Duodenal mucosa (tissue), 2 donors: Measurements from ENCODE around the gene DCBLD2.

Source experiments
- H3K27ac ChIP-seq: one replicate; pipeline ENCODE4 v1.7.0; 2013; ENCODE audit warnings: low read depth, low read length
- H3K27me3 ChIP-seq, 2 donors: one replicate each; pipeline ENCODE4 v1.7.0; 2013; ENCODE audit warnings: low read length in 2 of 2, control low read depth in 1 of 2; ENCODE audit not compliant: insufficient read depth in 2 of 2, control insufficient read depth in 1 of 2
- H3K36me3 ChIP-seq, 2 donors: one replicate each; pipeline ENCODE4 v1.7.0; 2013; ENCODE audit warnings: low read length in 2 of 2, control low read depth in 1 of 2; ENCODE audit not compliant: insufficient read depth in 2 of 2, control insufficient read depth in 1 of 2
- H3K4me1 ChIP-seq, 2 donors: one replicate each; pipeline ENCODE4 v1.7.0; 2013; ENCODE audit warnings: low read length in 2 of 2, control low read depth in 1 of 2; ENCODE audit not compliant: insufficient read depth in 2 of 2, control insufficient read depth in 1 of 2
- H3K4me3 ChIP-seq, 2 donors: one replicate each; pipeline ENCODE4 v1.7.0; 2013; ENCODE audit warnings: low read length in 2 of 2, low read depth in 1 of 2
- H3K9ac ChIP-seq, 2 donors: one replicate each; pipeline ENCODE4 v1.7.0; 2013; ENCODE audit warnings: low read length in 2 of 2, low read depth in 1 of 2
- H3K9me3 ChIP-seq, 2 donors: one replicate each; pipeline ENCODE4 v1.7.0; 2013; ENCODE audit warnings: low read length in 2 of 2, control low read depth in 1 of 2; ENCODE audit not compliant: control insufficient read depth in 1 of 2

Gene DCBLD2

GRCh38 chr3:98901392-98902350 is at the start of gene DCBLD2:
TSS of gene DCBLD2 (minus strand) at chr3:98901695. CDS start at chr3:98901326, 369 bp downstream.
- Histone ChIP-seq H3K27me3 (peaks cover 0 to 3% of the 10 kb centered on the region in 2 donors), H3K9ac (peak within 1 kb of the TSS; percentile 57 to 64), H3K27ac (peak within 1 kb of the TSS; percentile 55), H3K36me3 (no peaks in the 10 kb centered on the region), H3K4me3 (peak within 1 kb of the TSS; percentile 84 to 86), H3K9me3 (no peaks in the 10 kb centered on the region), H3K4me1 (peaks cover 0 to 6% of the 10 kb centered on the region in 2 donors)

GRCh38 chr3:98945666-98946065 is 44.2 kb upstream of the DCBLD2 start:
- Histone ChIP-seq H3K27me3 (no peaks in the 10 kb centered on the region), H3K4me1 (no peaks in the 10 kb centered on the region), H3K36me3 (no peaks in the 10 kb centered on the region), H3K9me3 (no peaks in the 10 kb centered on the region), H3K27ac (no peak overlapping the region), H3K9ac (no peak overlapping the region), H3K4me3 (no peak overlapping the region)

GRCh38 chr3:98945101-98945524 is 43.6 kb upstream of the DCBLD2 start:
- H3K9me3 ChIP-seq, result no peaks in the 10 kb centered on the region
- H3K4me3 ChIP-seq, result no peak overlapping the region
- H3K27ac ChIP-seq, result no peak overlapping the region
- H3K36me3 ChIP-seq, result no peaks in the 10 kb centered on the region
- no peaks in the 10 kb centered on the region for H3K27me3 ChIP-seq
- no peak overlapping the region for H3K9ac ChIP-seq
- no peaks in the 10 kb centered on the region for H3K4me1 ChIP-seq

GRCh38 chr3:98930413-98930812 is 28.9 kb upstream of the DCBLD2 start:
- Histone ChIP-seq H3K9ac (no peak overlapping the region), H3K9me3 (peaks cover 5 to 12% of the 10 kb centered on the region in 2 donors), H3K4me3 (no peak overlapping the region), H3K27ac (no peak overlapping the region), H3K36me3 (no peaks in the 10 kb centered on the region), H3K4me1 (no peaks in the 10 kb centered on the region), H3K27me3 (no peaks in the 10 kb centered on the region)

- H3K27me3 ChIP-seq, result no peaks in the 10 kb centered on the region
- no peak overlapping the region for H3K9ac ChIP-seq
- H3K36me3 ChIP-seq, result no peaks in the 10 kb centered on the region
- no peaks in the 10 kb centered on the region for H3K4me1 ChIP-seq
- no peak overlapping the region for H3K4me3 ChIP-seq
- no peak overlapping the region for H3K27ac ChIP-seq
- no peaks in the 10 kb centered on the region for H3K9me3 ChIP-seq
Observed at GRCh38 chr3:98921957-98922356, 20.5 kb upstream of the DCBLD2 start.

- Histone ChIP-seq H3K4me3 (no peak overlapping the region), H3K36me3 (no peaks in the 10 kb centered on the region), H3K9me3 (no peaks in the 10 kb centered on the region), H3K27ac (no peak overlapping the region), H3K4me1 (no peaks in the 10 kb centered on the region), H3K27me3 (no peaks in the 10 kb centered on the region), H3K9ac (no peak overlapping the region)
Observed at GRCh38 chr3:98920166-98920565, 18.7 kb upstream of the DCBLD2 start.

- H3K4me3 ChIP-seq, result no peak overlapping the region
- H3K36me3 ChIP-seq, result no peaks in the 10 kb centered on the region
- H3K27ac ChIP-seq, result no peak overlapping the region
- H3K27me3 ChIP-seq, result no peaks in the 10 kb centered on the region
- H3K4me1 ChIP-seq, result no peaks in the 10 kb centered on the region
- H3K9ac ChIP-seq, result no peak overlapping the region
- no peaks in the 10 kb centered on the region for H3K9me3 ChIP-seq
Observed at GRCh38 chr3:98918586-98918985, 17.1 kb upstream of the DCBLD2 start.

- Histone ChIP-seq H3K9ac (no peak overlapping the region), H3K4me1 (no peaks in the 10 kb centered on the region), H3K36me3 (no peaks in the 10 kb centered on the region), H3K4me3 (no peak overlapping the region), H3K27ac (no peak overlapping the region), H3K9me3 (no peaks in the 10 kb centered on the region), H3K27me3 (no peaks in the 10 kb centered on the region)
Observed at GRCh38 chr3:98917608-98918007, 16.1 kb upstream of the DCBLD2 start.

GRCh38 chr3:98914210-98915080 is 12.9 kb upstream of the DCBLD2 start:
- Histone ChIP-seq H3K27ac (no peak overlapping the region), H3K36me3 (no peaks in the 10 kb centered on the region), H3K4me3 (no peak overlapping the region), H3K9ac (no peak overlapping the region), H3K4me1 (no peaks in the 10 kb centered on the region), H3K27me3 (no peaks in the 10 kb centered on the region), H3K9me3 (no peaks in the 10 kb centered on the region)

- no peaks in the 10 kb centered on the region for H3K36me3 ChIP-seq
- H3K27me3 ChIP-seq, result no peaks in the 10 kb centered on the region
- no peak overlapping the region for H3K4me3 ChIP-seq
- H3K4me1 ChIP-seq, result no peaks in the 10 kb centered on the region
- H3K9ac ChIP-seq, result no peak overlapping the region
- H3K27ac ChIP-seq, result no peak overlapping the region
- peaks cover 0 to 2% of the 10 kb centered on the region in 2 donors for H3K9me3 ChIP-seq
Observed at GRCh38 chr3:98912448-98912847, 11.0 kb upstream of the DCBLD2 start.
